ENCODE results near the gene MRPL32.
"Not testable (repeated sequence)": the region's sequence is repeated elsewhere in the genome, so short reads cannot be mapped to it uniquely, and the experiment has no call there.

The MRPL32 gene

DNA sequence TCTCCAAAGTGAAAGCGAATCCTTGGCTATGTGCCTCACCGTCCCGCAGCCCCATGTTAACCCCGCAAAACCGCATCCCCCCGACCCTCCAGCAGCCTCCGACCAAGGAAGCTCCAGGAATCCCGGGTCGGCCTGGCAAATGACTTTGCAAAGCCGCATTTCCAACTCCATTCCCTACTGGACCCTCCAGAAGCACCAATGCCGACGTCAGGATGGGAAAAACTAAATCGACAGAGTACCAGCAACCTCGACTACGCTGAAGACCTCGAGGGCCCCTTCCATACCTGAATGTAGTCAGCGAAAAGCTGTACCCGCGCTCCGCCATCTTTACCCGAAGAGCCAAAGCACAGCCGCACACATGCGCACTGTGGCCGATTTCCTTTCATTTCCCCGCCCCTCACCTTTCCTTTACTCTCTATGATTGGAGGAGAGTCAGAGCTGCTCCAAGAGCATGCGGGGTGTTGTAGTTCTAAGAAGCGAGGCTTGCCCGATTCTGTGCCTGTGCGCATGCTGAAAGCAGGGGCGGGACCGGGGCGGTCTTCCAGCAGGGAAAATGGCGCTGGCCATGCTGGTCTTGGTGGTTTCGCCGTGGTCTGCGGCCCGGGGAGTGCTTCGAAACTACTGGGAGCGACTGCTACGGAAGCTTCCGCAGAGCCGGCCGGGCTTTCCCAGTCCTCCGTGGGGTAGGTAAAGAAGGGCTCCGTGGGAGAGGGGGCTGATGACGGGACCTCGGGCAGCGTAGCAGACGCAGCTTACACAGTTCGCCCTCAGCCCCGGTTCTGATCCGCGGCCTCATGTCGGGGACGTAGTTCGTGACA lies at the start of gene MRPL32, which contains the start of gene PSMA2:
TSS of gene MRPL32 (plus strand) at position 543 of the 818 bp plus-strand sequence. CDS start at position 554, 11 bp downstream.
TSS of gene PSMA2 (minus strand) at position 341 of the 818 bp plus-strand sequence. CDS start at position 325, 16 bp downstream.
- DNase-seq (ENCODE audit: low spot score), result peak; percentile 93
- in situ Hi-C loops (cut with MboI; ENCODE audit: low sequenced_read_pairs, unreplicated experiment), result loop anchor here (25.0 kb wide), 2 partner anchors 505 to 905 kb away; no protein-coding TSS in a partner anchor
- no peak for TF ChIP-seq CTCF (IDR thresholded peaks at IDR 0.05; ENCODE audit: borderline replicate concordance, control extremely low read depth, extremely low read depth, insufficient read depth, missing control alignments)

- no peak for TF ChIP-seq CTCF (IDR thresholded peaks at IDR 0.05; ENCODE audit: borderline replicate concordance, control extremely low read depth, extremely low read depth, insufficient read depth, missing control alignments)
- no peak for DNase-seq (ENCODE audit: low spot score)
- in situ Hi-C loops (cut with MboI; ENCODE audit: low sequenced_read_pairs, unreplicated experiment), result no loop called here
These were observed 48.2 kb upstream of the MRPL32 start for GRCh38 chr7:42883950-42884349.

GRCh38 chr7:42885183-42885582 lies 47.0 kb upstream of the MRPL32 start:
- DNase-seq (ENCODE audit: low spot score); in situ Hi-C loops (cut with MboI; ENCODE audit: low sequenced_read_pairs, unreplicated experiment): not testable (repeated sequence)

GRCh38 chr7:42886129-42886528 lies 46.0 kb upstream of the MRPL32 start:
- DNase-seq (ENCODE audit: low spot score), result no peak
- TF ChIP-seq CTCF (IDR thresholded peaks at IDR 0.05; ENCODE audit: borderline replicate concordance, control extremely low read depth, extremely low read depth, insufficient read depth, missing control alignments), result no peak
- in situ Hi-C loops (cut with MboI; ENCODE audit: low sequenced_read_pairs, unreplicated experiment), result no loop called here

DNA sequence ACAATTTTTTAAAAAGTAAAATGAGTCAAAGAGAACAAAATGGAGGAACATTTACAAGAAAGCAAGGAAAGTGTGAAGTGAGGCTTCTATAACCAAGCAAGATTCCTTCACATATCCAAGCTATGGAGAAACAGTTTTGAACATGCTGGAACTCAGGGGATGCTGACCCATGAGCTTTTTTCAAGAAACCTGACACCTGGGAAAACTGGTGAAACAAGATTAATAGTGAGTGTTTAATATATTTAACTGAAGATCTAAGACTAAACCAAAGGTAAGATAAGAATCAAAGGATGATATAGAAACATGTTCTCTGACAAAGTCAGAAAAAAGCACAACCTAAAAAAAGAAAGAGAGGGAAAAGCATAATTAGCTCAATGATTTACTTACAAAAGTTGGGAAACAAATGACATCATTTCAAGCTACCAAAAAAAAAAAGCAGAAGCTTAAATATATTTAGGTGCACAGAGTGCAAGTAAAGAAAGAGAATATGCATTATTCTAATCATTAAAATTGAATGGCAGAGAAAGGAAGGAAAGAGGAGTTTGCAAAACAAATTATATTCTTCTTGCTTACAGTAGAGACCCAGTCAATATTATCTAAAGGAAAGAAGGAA lies 45.2 kb upstream of the MRPL32 start:
- in situ Hi-C loops (cut with MboI; ENCODE audit: low sequenced_read_pairs, unreplicated experiment), result no loop called here
- DNase-seq (ENCODE audit: low spot score), result no peak
- TF ChIP-seq CTCF (IDR thresholded peaks at IDR 0.05; ENCODE audit: borderline replicate concordance, control extremely low read depth, extremely low read depth, insufficient read depth, missing control alignments), result no peak

DNA sequence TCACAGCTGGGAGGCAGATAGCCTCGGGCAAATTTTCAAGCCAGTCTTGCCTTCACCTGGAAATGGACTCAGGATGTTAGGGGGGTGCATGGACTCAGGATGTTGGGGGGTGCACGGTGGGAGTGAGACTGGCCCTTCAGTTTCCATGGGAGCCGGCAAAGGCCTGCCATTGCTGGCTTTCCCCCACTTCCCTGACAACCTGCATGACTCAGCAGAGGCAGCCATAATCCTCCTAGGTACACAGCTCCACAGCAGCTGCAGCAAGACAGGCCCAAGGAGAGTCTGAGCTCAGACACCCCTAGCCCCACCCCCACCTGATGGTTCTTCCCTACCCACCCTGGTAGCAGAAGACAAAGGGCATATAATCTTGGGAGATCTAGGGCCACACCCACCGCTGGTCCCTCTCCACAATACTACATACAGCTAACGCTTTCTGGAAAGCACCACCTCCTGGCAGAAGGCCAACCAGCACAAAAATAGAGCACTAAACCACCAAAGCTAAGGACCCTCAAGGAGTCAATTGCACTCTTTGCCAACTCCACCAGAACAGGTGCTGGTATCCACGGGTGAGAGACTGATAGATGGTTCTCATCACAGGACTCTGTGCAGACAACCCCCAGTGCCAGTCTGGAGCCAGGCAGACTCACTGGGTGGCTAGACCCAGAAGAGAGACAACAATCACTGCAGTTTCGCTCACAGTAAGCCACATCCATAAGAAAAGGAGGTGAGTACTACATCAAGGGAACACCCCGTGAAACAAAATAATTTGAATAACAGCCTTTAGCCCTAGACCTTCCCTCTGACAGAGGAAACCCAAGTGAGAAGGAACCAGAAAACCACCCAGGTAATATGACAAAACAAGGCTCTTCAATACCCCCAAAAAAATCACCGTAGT lies 38.6 kb upstream of the MRPL32 start:
- no peak for DNase-seq (ENCODE audit: low spot score)
- in situ Hi-C loops (cut with MboI; ENCODE audit: low sequenced_read_pairs, unreplicated experiment), result no loop called here
- no peak for TF ChIP-seq CTCF (IDR thresholded peaks at IDR 0.05; ENCODE audit: borderline replicate concordance, control extremely low read depth, extremely low read depth, insufficient read depth, missing control alignments)
